H1 (cell line): ENCODE measurements around the gene DCLK1. TPM values are rescaled to one million over a fixed set of nuclear protein-coding genes. Genes with fewer than 3 reads are reported as not detected.

Experiments used
- CTCF ChIA-PET: fragments of 300-600 bp; sonication (Branson Sonifier 250); formaldehyde crosslinking; loops from one replicate; lab custom pipeline; 2021; ENCODE audit not compliant: partially characterized antibody; lab: Charles Lee
- POLR2A ChIA-PET: fragments of 300-600 bp; sonication (Branson Sonifier 250); formaldehyde crosslinking; loops from one replicate; lab custom pipeline; 2021; ENCODE audit warnings: inconsistent platforms; ENCODE audit not compliant: partially characterized antibody; lab: Charles Lee
- DNase-seq, 2 experiments: peaks; one replicate each; pipeline versions ENCODE4 v3.0.0 to v3.0.0-alpha.2; 2010 to 2022; ENCODE audit warnings: low spot score in 2 of 2, low read depth in 1 of 2, mixed read lengths in 1 of 2
- FAIRE-seq: peaks from 2 replicates; lab custom pipeline; 2011; peaks lifted over from hg19 to GRCh38; lab: Jason Lieb, UNC
- H2AFZ ChIP-seq: 2 replicates; pipeline ENCODE4 v1.8.1; 2012; ENCODE audit warnings: low read length, inconsistent platforms
- H2AK5ac ChIP-seq: 2 replicates; pipeline ENCODE4 v1.6.1; 2013; ENCODE audit warnings: low read depth, low read length
- H2BK120ac ChIP-seq: replicated peaks from 2 replicates; pipeline ENCODE3; 2013; ENCODE audit warnings: low read depth, low read length, inconsistent platforms
- H2BK12ac ChIP-seq: 2 replicates; pipeline ENCODE4 v1.6.1; 2013; ENCODE audit warnings: low read depth, low read length
- H2BK15ac ChIP-seq: 2 replicates; pipeline ENCODE4 v1.6.1; 2013; ENCODE audit warnings: low read length
- H2BK20ac ChIP-seq: 2 replicates; pipeline ENCODE4 v1.6.1; 2013; ENCODE audit warnings: low read length
- H2BK5ac ChIP-seq: 2 replicates; pipeline ENCODE4 v1.6.1; 2013; ENCODE audit warnings: low read depth, low read length
- H3K14ac ChIP-seq: 2 replicates; pipeline ENCODE4 v1.6.1; 2013; ENCODE audit warnings: inconsistent platforms; ENCODE audit not compliant: insufficient read length
- H3K18ac ChIP-seq: 2 replicates; pipeline ENCODE4 v1.6.1; 2013; ENCODE audit warnings: low read length; ENCODE audit errors: extremely low read depth
- H3K23ac ChIP-seq: 2 replicates; pipeline ENCODE4 v1.6.1; 2013; ENCODE audit warnings: inconsistent platforms; ENCODE audit not compliant: insufficient read length
- H3K23me2 ChIP-seq: 2 replicates; pipeline ENCODE4 v1.6.1; 2013; ENCODE audit warnings: low read depth, low read length
- H3K27ac ChIP-seq: 2 replicates; pipeline ENCODE4 v1.6.1; 2011; ENCODE audit warnings: low read depth, low read length, inconsistent platforms
- H3K27me3 ChIP-seq, 4 experiments: replicated peaks in 1 of 4; 1 replicate in 1 of 4; 2 replicates in 3 of 4; pipeline versions ENCODE4 v1.6.1 to v1.8.1; 2011 to 2013; ENCODE audit warnings: low read length in 3 of 4, mild to moderate bottlenecking in 3 of 4, inconsistent platforms in 2 of 4, mixed read lengths in 2 of 4, moderate library complexity in 1 of 4; ENCODE audit not compliant: control insufficient read depth in 3 of 4, insufficient read depth in 3 of 4; ENCODE audit errors: extremely low read depth in 1 of 4
- H3K36me3 ChIP-seq, 4 experiments: 2 replicates each; pipeline versions ENCODE4 v1.6.1 to v1.8.1; 2011 to 2013; ENCODE audit warnings: mild to moderate bottlenecking in 4 of 4, low read length in 3 of 4, moderate library complexity in 2 of 4, control low read depth in 1 of 4, inconsistent platforms in 1 of 4; ENCODE audit not compliant: insufficient read depth in 4 of 4, control insufficient read depth in 2 of 4
- H3K4ac ChIP-seq: replicated peaks from 2 replicates; pipeline ENCODE3; 2013; ENCODE audit warnings: low read length, low read depth, mixed read lengths, inconsistent platforms; ENCODE audit not compliant: insufficient read length
- H3K4me1 ChIP-seq, 4 experiments: replicated peaks in 1 of 4; 1 replicate in 1 of 4; 2 replicates in 3 of 4; pipeline versions ENCODE4 v1.6.1 to v1.8.1; 2011 to 2013; ENCODE audit warnings: low read length in 3 of 4, inconsistent platforms in 2 of 4, mixed read lengths in 1 of 4; ENCODE audit not compliant: insufficient read depth in 4 of 4, control insufficient read depth in 3 of 4
- H3K4me2 ChIP-seq, 2 experiments: 2 replicates each; pipeline versions ENCODE4 v1.6.1 to v1.8.1; 2011 to 2013; ENCODE audit warnings: low read depth in 2 of 2, low read length in 2 of 2, control low read depth in 1 of 2, inconsistent platforms in 1 of 2, mild to moderate bottlenecking in 1 of 2; ENCODE audit not compliant: insufficient read depth in 1 of 2
- H3K4me3 ChIP-seq, 4 experiments: fragments of 200-600, 300-600 bp in 1 of 4; sonication (generic), shearing (Covaris generic), sonication (Bioruptor Twin) in 1 of 4; 2 replicates each; pipeline versions ENCODE4 v1.5.1 to v1.8.1; 2011 to 2016; ENCODE audit warnings: low read length in 4 of 4, low read depth in 3 of 4, control low read depth in 2 of 4, inconsistent platforms in 2 of 4, mild to moderate bottlenecking in 2 of 4, mixed read lengths in 1 of 4, moderate library complexity in 1 of 4; ENCODE audit not compliant: insufficient read depth in 2 of 4; ENCODE audit errors: extremely low read depth in 1 of 4
- H3K56ac ChIP-seq: replicated peaks from 2 replicates; pipeline ENCODE3; 2013; ENCODE audit warnings: low read depth, mild to moderate bottlenecking, mixed read lengths, low read length, inconsistent platforms; ENCODE audit not compliant: insufficient read length
- H3K79me1 ChIP-seq: 2 replicates; pipeline ENCODE4 v1.6.1; 2013; ENCODE audit warnings: low read depth, low read length, control low read depth
- H3K79me2 ChIP-seq, 2 experiments: 2 replicates each; pipeline versions ENCODE4 v1.6.1 to v1.8.1; 2012 to 2013; ENCODE audit warnings: low read length in 2 of 2, mild to moderate bottlenecking in 2 of 2, inconsistent platforms in 1 of 2; ENCODE audit not compliant: insufficient read depth in 2 of 2, control insufficient read depth in 1 of 2
- H3K9ac ChIP-seq, 4 experiments: replicated peaks in 1 of 4; 1 replicate in 1 of 4; 2 replicates in 3 of 4; pipeline versions ENCODE4 v1.6.1 to v1.8.1; 2011 to 2013; ENCODE audit warnings: low read depth in 3 of 4, low read length in 3 of 4, control low read depth in 2 of 4, mild to moderate bottlenecking in 2 of 4, moderate library complexity in 2 of 4, inconsistent platforms in 1 of 4; ENCODE audit errors: extremely low read depth in 1 of 4
- H3K9me3 ChIP-seq, 2 experiments: 2 replicates each; pipeline versions ENCODE4 v1.6.1 to v1.8.1; 2012 to 2013; ENCODE audit warnings: mild to moderate bottlenecking in 2 of 2, moderate library complexity in 2 of 2, control low read depth in 1 of 2, inconsistent platforms in 1 of 2, low read depth in 1 of 2, low read length in 1 of 2, mixed read lengths in 1 of 2; ENCODE audit not compliant: insufficient read depth in 2 of 2
- H4K20me1 ChIP-seq, 2 experiments: replicated peaks in 1 of 2; 2 replicates each; pipeline versions ENCODE3 to v1.8.1; 2011 to 2013; ENCODE audit warnings: inconsistent platforms in 2 of 2, low read length in 2 of 2, mild to moderate bottlenecking in 1 of 2; ENCODE audit not compliant: insufficient read depth in 2 of 2, control insufficient read depth in 1 of 2
- H4K5ac ChIP-seq: 2 replicates; pipeline ENCODE4 v1.6.1; 2013; ENCODE audit warnings: low read length, low read depth, mixed read lengths, inconsistent platforms; ENCODE audit not compliant: insufficient read length
- H4K8ac ChIP-seq: 2 replicates; pipeline ENCODE4 v1.8.0; 2013; ENCODE audit warnings: mild to moderate bottlenecking, moderate library complexity, low read length, inconsistent platforms; ENCODE audit not compliant: insufficient read depth; ENCODE audit errors: extremely low read depth
- H4K91ac ChIP-seq: replicated peaks from 2 replicates; pipeline ENCODE3; 2013; ENCODE audit warnings: low read length, mixed read lengths, inconsistent platforms; ENCODE audit not compliant: insufficient read length
- CHD2 ChIP-seq: IDR thresholded peaks from 2 replicates; pipeline ENCODE4 v1.6.1; 2012; ENCODE audit warnings: low read length, improper control_type of control experiment
- CREB1 ChIP-seq: IDR thresholded peaks from 2 replicates; pipeline ENCODE4 v1.6.1; 2012; ENCODE audit warnings: inconsistent platforms
- FOSL1 ChIP-seq: IDR thresholded peaks from 2 replicates; pipeline ENCODE4 v1.6.1; 2011; ENCODE audit warnings: mild to moderate bottlenecking, low read depth, low read length, moderate library complexity; ENCODE audit not compliant: insufficient read depth
- HDAC6 ChIP-seq: IDR thresholded peaks from one replicate; pipeline ENCODE4 v1.7.1; 2012; ENCODE audit warnings: low read depth, mild to moderate bottlenecking, inconsistent platforms, low read length, moderate library complexity
- JUN ChIP-seq: IDR thresholded peaks from 2 replicates; pipeline ENCODE4 v1.6.1; 2011; ENCODE audit warnings: low read depth, mild to moderate bottlenecking, improper control_type of control experiment, low read length
- KDM1A ChIP-seq: fragments of 200-600, 300-600 bp; sonication (generic); IDR thresholded peaks from 2 replicates; pipeline ENCODE4 v1.7.1; 2016; ENCODE audit warnings: mild to moderate bottlenecking, low read length, borderline replicate concordance
- KDM5A ChIP-seq: fragments of 200-600 bp; IDR thresholded peaks from 2 replicates; pipeline ENCODE4 v1.7.1; 2012; ENCODE audit warnings: mild to moderate bottlenecking, low read length, inconsistent platforms, mixed read lengths
- MAFK ChIP-seq: IDR thresholded peaks from 2 replicates; pipeline ENCODE4 v1.6.1; 2012; ENCODE audit warnings: low read depth, mild to moderate bottlenecking, improper control_type of control experiment, low read length
- POU5F1 ChIP-seq: IDR thresholded peaks from 2 replicates; pipeline ENCODE4 v1.6.1; 2011; ENCODE audit warnings: low read depth, mild to moderate bottlenecking, low read length, moderate library complexity
- RBBP5 ChIP-seq: IDR thresholded peaks from 2 replicates; pipeline ENCODE4 v1.7.1; 2012; ENCODE audit warnings: low read depth, mild to moderate bottlenecking, inconsistent platforms, low read length, moderate library complexity, borderline replicate concordance
- SP4 ChIP-seq: IDR thresholded peaks from 2 replicates; pipeline ENCODE4 v1.6.1; 2012; ENCODE audit warnings: low read length, inconsistent platforms
- SRF ChIP-seq: IDR thresholded peaks from 2 replicates; pipeline ENCODE4 v1.6.1; 2011; ENCODE audit warnings: mild to moderate bottlenecking, low read depth, low read length, moderate library complexity
- SUZ12 ChIP-seq: fragments of 200-600 bp; sonication (generic); IDR thresholded peaks from 2 replicates; pipeline ENCODE4 v1.6.1; 2012; ENCODE audit warnings: mild to moderate bottlenecking, inconsistent platforms, low read length, moderate library complexity, mixed read lengths
- TAF7 ChIP-seq: optimal IDR thresholded peaks from 2 replicates; pipeline ENCODE3; 2011; ENCODE audit warnings: low read depth, mild to moderate bottlenecking, inconsistent platforms, low read length, moderate library complexity, borderline replicate concordance
- TEAD4 ChIP-seq: IDR thresholded peaks from 2 replicates; pipeline ENCODE4 v1.6.1; 2012; ENCODE audit warnings: low read depth, low read length, inconsistent platforms, mixed read lengths
- ZNF274 ChIP-seq: IDR thresholded peaks from 2 replicates; pipeline ENCODE4 v1.7.0; 2012; ENCODE audit warnings: low read length, borderline replicate concordance; ENCODE audit errors: extremely low read depth
- WGBS, 2 experiments: shearing (Covaris generic) in 1 of 2; methylation state at CpG; one replicate each; pipeline versions ENCODE4 v1.1.6 to v1.1.7; 2013 to 2015; ENCODE audit warnings: low lambda C conversion rate in 2 of 2, mixed read lengths in 2 of 2, inconsistent platforms in 1 of 2, low coverage in 1 of 2, missing lambda C conversion rate in 1 of 2; ENCODE audit not compliant: insufficient replicate concordance in 2 of 2, insufficient coverage in 1 of 2, insufficient read length in 1 of 2; ENCODE audit errors: extremely low coverage in 1 of 2, missing lambda C conversion rate in 1 of 2; 5-methylcytosine and 5-hydroxymethylcytosine counted together
- polyA plus RNA-seq, 7 experiments: library from polyadenylated mRNA; depleted of rRNA in 3 of 7; stranded (reverse) in 5 of 7; unstranded in 2 of 7; fragments of >200 nt in 5 of 7; fragments of 200-250 nt in 2 of 7; gene quantifications; 1 replicate in 5 of 7; 2 replicates in 1 of 7; 4 replicates in 1 of 7; pipeline versions ENCODE4 v1.2.1 to v1.2.3, GENCODE V29; 2011 to 2013; ENCODE audit warnings: missing spikeins in 2 of 7, mixed read lengths in 2 of 7
- total RNA-seq: library from RNA; stranded (reverse); fragmentation: NEBNext Ultra II Directional; extraction: Animal tissue kit (Norgen Biotek cat#: 25700); gene quantifications from 2 replicates; pipeline ENCODE4 v1.2.1, GENCODE V29; 2021

DCLK1 gene
- total and polyA plus RNA-seq, 2 of the 8 experiments (the other 6 are each of a cell fraction or from before 2014, with no cell fraction given), result 22.8 to 41.0 TPM

- no peak for FAIRE-seq
- Histone ChIP-seq H4K8ac (no peak overlapping the region), H3K4me2 (no peak overlapping the region)
- no peak for TF ChIP-seq KDM1A
- TF ChIP-seq KDM5A, result no peak
- no peak for TF ChIP-seq FOSL1
- TF ChIP-seq ZNF274, result no peak
- no peak for TF ChIP-seq MAFK
- no peak for TF ChIP-seq SP4
- no peak for TF ChIP-seq SRF
- TF ChIP-seq SUZ12, result no peak
- no peak for TF ChIP-seq RBBP5
- no peak for TF ChIP-seq CREB1
- no peak for TF ChIP-seq JUN
- TF ChIP-seq TAF7, result no peak
- no peak for TF ChIP-seq CHD2
- no peak for TF ChIP-seq TEAD4
- no peak for TF ChIP-seq POU5F1
- no peak for TF ChIP-seq HDAC6
These were observed 241.6 kb downstream of the DCLK1 start for GRCh38 chr13:35889560-35889959.

More at GRCh38 chr13:35889560-35889959, 241.6 kb downstream of the DCLK1 start:
- H4K91ac ChIP-seq, result no peak overlapping the region
- H3K14ac ChIP-seq, result no peak overlapping the region
- no peak overlapping the region for H2BK5ac ChIP-seq
- no peak overlapping the region for H3K23ac ChIP-seq
- ChIA-PET POLR2A (interaction anchor here (0.7 kb wide), 1 partner anchor 1000 kb away, joined by 3 read pairs; no protein-coding TSS in a partner anchor), CTCF (interaction anchor here (0.9 kb wide), 2 partner anchors 8 to 64 kb away, joined by 3 read pairs; no protein-coding TSS in a partner anchor)
- H2AK5ac ChIP-seq, result no peak overlapping the region
- no peak overlapping the region for H3K56ac ChIP-seq
- no peak overlapping the region for H3K4me3 ChIP-seq
- WGBS, 2 experiments, result 91% methylated on average over 2 of the region's 2 CpGs; no CpG with 5 or more reads in 1 of the 2 experiments
- no peaks in the 10 kb centered on the region for H3K27me3 ChIP-seq
- no peak overlapping the region for H2BK12ac ChIP-seq
- no peak overlapping the region for H4K5ac ChIP-seq
- no peak overlapping the region for H2AFZ ChIP-seq
- no peak for DNase-seq
- no peaks in the 10 kb centered on the region for H3K36me3 ChIP-seq
- no peaks in the 10 kb centered on the region for H3K79me1 ChIP-seq
- no peaks in the 10 kb centered on the region for H3K23me2 ChIP-seq
- H4K20me1 ChIP-seq, result no peaks in the 10 kb centered on the region
- H3K4me1 ChIP-seq, result peaks cover 0 to 3% (median 1%) of the 10 kb centered on the region in 4 experiments; a peak in 3 of 7 replicates
- H3K18ac ChIP-seq, result no peak overlapping the region
- H2BK120ac ChIP-seq, result no peak overlapping the region
- H2BK15ac ChIP-seq, result no peak overlapping the region
- H3K9ac ChIP-seq, result no peak overlapping the region
- H3K4ac ChIP-seq, result no peak overlapping the region
- H3K79me2 ChIP-seq, result no peaks in the 10 kb centered on the region
- H3K9me3 ChIP-seq, result no peaks in the 10 kb centered on the region
- H2BK20ac ChIP-seq, result no peak overlapping the region
- H3K27ac ChIP-seq, result no peak overlapping the region
